ENCODE measurements around the gene EPAS1.

EPAS1 gene

DNA sequence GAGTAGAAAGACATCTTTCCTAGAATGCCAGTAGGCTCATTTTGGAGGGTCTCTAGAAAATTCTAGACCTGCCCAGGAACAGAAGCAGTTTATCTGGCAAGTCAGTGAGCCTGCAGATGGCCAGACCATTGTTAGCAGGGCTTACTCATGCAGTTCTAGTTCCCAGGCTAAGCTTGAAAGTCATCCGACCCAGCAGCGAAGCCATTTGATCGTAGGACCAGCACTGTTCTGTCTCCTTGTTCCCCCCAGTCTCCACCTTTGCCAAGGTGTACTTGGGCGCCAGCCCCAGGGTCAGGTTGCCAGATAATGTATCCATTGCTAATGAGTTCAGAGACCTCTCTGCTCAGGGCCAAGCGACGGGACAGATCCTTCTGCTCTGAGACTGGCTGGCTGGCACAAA lies 70.1 kb downstream of the EPAS1 start:
- DNase-seq: no peak

DNA sequence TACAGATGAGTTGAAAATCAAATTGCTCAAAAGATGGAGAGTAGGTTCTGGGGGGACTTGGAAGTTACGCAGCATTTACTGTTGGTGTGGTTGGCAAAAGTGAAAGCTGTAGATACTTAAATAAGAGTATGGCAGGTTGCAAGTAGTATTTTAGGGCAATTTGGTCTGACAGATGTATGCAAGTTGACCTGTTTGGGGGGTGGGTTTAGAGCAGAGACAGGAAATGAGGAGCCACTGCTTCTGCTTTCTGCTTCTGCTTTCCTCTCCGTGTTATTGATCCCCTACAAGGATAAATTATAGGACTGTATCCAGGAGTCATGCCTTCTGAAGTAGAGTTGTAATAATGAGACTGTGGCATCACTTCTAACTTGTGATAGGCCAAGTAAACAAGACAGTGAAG lies 71.2 kb downstream of the EPAS1 start:
- no peak for DNase-seq

DNA sequence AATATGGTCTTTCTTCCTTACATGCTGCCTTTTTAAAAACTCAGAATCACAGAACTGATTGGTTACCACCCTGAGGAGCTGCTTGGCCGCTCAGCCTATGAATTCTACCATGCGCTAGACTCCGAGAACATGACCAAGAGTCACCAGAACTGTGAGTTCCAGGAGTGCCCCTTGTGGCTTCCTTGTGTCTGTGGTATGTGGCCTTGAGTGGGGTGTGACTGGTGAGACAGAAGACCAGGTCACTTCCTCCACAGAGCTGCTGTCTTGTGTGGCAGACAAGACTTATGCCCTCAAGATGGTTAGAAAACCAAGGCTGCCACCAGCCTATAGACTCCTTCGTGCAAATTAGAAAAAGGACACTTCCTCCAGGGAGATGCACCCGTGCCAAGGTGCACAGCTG lies 72.6 kb downstream of the EPAS1 start:
- DNase-seq: no peak

DNA sequence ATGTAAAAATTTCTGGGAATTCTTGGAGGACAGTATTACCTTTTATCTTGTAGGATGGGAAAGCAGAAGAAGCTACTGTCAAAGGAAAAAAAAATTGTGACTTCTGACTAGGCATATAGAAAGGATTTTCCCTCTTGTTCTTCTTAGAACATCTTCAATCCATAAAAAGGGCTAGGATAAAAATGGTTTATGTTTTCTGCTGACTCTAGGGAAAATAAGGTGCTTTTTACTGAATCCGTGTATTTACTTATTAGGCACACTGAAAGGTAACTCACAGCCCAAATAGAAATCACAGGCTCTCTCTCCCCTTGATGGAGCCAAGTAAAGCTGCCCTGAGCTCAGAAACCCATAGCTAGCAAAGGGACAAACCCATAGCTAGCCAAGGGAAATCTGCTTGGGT lies 74.6 kb downstream of the EPAS1 start:
- DNase-seq: no peak

DNA sequence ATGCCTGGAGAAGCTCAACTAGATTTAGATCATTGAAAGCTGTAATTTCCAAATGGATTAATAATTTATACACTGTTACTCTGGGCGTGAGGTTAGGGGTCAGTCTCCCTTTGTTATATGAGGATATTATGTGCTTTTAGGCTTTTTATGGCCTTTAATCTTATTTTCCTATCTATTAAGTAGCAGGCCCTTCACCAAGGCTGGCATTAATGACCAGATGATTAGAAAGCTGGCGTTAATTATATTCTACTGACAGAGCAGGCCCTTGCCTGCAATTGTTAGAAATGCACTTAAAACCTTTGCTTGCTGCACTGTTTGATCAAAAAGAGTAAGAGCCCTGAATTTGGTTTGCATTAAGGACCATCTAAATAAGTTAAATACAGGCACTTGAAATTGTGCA lies 75.3 kb downstream of the EPAS1 start:
- no peak for DNase-seq

DNA sequence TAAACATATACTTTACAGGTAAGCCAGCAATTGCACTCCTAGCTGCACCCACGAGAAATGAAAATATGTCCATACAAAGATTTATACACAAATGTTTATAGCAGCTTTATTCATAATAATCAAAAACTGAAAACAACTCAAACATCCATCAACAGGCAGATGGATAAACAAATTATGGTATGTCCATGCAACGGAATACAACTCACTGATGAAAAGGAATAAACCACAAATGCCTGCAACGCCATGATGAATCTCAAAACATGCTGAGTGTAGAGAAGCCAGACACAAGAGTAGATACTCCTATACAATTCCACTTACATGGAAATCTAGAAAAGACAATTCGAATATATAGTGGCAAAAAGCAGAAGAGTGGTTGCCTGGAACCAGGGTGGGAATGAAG lies 76.0 kb downstream of the EPAS1 start:
- DNase-seq: no peak

DNA sequence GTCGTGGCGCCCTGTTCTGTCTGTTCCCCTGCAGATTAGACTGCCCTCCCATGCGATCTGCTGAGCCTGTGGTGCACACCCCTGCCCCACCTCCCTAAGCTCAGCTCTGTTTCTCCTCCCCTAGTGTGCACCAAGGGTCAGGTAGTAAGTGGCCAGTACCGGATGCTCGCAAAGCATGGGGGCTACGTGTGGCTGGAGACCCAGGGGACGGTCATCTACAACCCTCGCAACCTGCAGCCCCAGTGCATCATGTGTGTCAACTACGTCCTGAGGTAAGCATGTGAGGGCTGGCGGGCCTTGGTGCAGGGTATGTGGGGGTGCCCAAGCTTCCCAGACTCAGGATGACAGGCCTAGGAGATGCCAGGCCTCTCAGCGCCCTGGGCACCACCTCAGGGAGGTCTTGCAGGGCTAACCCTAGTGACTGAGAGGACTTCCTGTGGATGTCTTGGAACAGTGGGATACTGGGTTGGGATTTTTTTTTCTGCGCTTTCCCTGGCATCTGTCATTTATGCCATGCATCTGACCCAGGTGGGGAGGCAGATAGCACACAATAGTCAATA lies 78.4 kb downstream of the EPAS1 start:
- no peak for DNase-seq

DNA sequence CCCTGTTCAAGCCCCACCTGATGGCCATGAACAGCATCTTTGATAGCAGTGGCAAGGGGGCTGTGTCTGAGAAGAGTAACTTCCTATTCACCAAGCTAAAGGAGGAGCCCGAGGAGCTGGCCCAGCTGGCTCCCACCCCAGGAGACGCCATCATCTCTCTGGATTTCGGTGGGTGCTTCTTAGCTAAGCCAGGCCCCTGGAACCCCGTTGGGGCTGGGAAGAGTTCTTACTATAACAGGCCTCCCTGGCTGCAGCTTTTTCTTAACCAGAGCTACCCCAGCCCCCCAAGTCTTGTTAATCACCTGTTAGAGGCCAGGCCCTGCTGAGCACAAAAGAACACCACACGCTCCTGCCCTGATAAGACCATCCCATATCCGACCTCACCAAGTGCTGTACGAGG lies 79.4 kb downstream of the EPAS1 start:
- no peak for DNase-seq

DNA sequence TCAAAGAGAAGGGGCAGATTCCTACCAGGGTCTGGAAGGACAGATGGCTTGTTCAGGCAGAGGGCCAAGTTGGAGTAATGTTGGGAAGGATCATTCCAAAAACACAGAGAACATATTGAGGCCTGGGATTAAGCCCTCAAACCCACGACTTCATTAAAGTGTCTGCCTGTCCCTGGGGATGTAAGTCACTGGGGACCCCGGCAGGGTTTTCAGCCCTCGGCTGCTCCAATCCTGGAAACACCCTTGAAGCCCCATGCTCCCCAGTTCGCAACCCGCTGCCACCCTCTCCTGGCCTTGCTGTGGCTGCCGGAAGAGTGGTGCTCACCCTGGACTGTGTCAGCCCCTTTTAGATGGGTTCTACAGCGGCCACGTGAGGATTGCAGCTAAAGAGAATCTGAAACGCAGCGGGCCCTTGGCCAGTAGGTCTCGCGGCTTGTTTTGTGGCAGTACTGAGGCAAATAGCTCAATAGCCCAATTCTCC lies 79.9 kb downstream of the EPAS1 start:
- DNase-seq: no peak

DNA sequence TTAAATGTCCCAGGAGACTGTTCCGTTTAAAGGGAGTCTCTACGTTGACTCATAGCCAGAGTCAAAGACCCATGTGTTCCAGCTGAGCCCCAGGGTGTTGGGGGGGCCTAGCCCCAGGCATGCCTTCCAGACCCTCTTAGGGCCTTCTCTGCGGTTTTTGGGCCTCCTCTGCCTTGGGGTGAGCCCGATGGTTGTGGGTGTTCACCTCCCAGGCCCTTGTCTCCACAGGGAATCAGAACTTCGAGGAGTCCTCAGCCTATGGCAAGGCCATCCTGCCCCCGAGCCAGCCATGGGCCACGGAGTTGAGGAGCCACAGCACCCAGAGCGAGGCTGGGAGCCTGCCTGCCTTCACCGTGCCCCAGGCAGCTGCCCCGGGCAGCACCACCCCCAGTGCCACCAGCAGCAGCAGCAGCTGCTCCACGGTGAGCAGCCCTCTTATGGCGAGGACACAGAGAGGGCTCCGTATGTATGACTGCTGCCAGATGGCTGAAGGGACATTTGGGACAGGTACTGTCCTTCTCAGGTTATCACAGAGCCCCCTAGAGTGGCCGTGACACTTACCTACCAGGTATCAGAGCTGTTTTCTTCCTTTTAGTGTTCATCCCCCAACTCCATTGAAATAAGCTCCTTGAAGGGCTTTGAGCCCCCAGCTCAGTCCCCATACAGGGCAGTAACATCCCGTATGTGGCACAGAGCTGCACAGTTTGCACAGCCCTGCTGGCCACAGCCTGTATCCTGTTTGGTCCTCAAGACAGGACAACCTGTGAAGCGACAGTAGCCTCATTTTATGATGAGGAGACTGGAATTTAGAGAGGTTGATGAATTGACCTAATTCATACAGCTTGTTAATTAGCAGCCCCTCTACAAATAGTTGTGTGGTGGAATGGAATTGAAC lies 80.7 kb downstream of the EPAS1 start:
- no peak for DNase-seq

DNA sequence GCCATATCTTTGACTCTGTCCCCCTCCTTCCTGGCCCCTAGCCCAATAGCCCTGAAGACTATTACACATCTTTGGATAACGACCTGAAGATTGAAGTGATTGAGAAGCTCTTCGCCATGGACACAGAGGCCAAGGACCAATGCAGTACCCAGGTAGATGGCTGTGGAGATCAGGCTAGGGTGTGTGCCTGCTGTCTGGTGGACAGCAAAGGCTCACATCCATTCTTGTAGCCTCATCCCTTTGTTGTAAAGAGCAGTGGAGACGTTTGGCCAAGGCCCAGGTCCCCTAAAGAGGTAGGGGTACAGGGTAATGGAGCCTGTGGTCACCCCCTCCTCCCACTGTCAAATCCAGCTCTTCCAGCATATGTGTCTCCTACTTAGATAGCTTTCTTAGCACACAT lies 81.4 kb downstream of the EPAS1 start:
- no peak for DNase-seq

DNA sequence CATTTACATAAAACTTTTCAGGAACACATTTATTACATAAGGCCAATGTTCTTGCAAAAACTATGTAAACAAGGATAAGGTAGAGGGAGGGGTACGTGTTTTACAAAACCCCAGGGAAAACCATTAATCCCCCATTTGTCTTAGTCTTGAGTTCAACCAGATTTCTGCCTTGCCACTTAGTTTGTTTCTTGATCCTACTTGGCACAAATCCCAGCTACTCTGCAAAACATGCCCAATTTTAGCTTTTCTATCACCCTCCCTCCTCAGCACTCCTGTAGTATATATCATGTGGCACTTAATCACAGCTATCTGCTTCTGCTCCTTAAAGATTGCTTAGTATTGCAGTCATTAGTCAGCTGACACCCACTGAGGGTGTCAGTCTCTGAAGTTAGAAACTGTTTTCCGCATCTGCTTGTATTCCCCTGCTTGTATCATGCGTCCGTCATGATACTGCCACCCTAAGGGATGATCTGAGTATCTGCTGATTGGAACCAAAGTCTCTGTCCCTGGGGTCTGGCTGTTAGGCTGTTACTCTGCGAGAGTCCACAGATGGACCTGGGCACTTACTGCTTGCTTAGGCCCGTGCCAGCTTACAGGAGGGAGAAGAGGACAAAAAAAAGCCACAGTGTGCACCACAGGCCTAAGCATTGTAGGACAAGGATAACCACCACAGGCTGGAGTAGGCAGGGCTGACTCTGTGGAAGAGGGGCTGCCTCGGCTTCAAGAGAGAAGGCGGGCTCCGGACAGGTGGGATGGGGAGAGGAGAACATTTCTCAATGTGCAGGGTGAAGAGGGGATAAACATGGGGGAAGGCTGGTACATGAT lies 82.2 kb downstream of the EPAS1 start:
- no peak for DNase-seq

DNA sequence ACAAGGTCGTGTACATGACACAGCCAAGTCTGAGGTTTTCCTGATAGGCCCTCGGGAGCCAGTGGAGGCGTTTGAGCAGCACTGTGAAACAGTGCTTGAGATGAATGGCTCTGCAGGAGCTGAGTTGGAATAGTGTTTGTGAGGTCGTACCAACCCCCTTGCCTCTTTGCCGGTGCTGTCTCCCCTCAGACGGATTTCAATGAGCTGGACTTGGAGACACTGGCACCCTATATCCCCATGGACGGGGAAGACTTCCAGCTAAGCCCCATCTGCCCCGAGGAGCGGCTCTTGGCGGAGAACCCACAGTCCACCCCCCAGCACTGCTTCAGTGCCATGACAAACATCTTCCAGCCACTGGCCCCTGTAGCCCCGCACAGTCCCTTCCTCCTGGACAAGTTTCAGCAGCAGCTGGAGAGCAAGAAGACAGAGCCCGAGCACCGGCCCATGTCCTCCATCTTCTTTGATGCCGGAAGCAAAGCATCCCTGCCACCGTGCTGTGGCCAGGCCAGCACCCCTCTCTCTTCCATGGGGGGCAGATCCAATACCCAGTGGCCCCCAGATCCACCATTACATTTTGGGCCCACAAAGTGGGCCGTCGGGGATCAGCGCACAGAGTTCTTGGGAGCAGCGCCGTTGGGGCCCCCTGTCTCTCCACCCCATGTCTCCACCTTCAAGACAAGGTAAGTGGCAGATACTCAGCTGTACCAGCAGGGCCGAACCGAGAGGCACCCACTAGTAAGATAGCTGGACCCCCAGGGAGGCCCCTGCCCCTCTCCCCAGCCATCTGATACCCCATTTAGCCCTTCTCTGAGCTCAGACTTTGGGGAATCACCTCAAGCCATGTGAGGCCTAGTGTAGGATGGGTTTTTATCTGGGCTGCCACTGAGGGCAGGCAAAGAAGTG lies 83.1 kb downstream of the EPAS1 start:
- no peak for DNase-seq

DNA sequence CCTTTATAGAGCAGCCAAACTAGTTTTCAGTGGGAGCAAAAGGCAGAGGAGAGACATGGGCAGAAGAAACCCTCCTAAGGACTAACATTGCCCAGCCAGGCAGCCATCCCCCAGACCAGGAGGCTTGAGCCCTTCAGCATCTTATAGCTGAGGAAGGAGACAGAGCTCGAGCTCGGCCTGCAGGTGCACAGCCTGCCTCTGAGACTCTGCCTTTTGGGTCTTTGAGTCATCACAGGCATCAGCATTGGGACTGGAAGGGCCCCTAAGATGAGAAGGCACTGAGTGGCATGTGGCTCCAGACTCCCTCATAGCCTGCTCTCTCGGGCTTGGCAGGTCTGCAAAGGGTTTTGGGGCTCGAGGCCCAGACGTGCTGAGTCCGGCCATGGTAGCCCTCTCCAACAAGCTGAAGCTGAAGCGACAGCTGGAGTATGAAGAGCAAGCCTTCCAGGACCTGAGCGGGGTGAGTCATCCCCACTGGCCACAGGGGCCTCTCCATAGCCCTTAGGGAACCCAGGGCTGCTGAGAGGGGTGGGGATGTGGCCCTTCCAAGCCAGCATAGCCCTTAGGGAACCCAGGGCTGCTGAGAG lies 84.1 kb downstream of the EPAS1 start:
- no peak for DNase-seq

DNA sequence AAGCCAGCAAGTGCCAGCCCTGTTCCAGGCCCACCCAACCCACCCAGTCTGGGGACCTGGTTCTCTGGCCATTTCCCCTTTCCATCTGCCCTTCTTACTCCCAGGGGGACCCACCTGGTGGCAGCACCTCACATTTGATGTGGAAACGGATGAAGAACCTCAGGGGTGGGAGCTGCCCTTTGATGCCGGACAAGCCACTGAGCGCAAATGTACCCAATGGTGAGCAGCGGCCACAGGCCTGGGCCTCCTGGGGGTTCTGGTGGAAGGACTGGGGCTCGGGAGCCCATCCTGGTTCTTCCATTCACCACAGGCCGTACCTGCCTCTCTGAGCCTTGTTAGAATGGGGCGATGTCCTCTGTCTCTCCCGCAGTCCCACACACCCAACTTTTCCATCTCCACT lies 84.7 kb downstream of the EPAS1 start:
- DNase-seq: no peak

DNA sequence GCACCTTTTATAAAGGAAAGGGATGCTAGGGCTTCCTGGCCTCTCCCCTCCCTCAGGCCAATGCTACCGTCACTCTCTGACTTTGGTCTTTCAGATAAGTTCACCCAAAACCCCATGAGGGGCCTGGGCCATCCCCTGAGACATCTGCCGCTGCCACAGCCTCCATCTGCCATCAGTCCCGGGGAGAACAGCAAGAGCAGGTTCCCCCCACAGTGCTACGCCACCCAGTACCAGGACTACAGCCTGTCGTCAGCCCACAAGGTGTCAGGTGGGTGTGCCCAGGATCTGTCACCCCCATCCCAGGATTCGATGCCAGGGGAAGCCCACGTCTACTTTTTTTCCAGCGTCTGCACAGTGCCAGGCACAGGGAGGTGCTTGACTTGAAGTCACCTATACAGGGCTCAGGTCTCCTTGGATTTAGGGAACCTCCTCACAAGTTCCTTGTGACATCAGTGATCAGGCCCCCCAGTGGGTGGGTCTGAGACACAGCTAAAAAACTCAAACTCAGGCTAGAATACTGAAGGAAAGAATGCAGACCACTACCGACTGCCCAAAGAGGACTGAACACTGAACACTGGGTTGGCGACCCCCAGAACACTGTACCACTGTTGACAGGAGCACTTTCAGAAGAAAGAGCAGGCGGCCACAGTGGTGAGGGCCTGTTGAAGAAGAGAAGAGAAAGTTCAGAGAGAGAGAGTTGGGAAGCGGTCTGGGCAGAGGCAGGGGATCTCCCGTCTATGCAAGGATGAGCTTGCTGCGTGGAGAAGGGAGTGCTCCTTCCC lies 85.3 kb downstream of the EPAS1 start:
- no peak for DNase-seq

DNA sequence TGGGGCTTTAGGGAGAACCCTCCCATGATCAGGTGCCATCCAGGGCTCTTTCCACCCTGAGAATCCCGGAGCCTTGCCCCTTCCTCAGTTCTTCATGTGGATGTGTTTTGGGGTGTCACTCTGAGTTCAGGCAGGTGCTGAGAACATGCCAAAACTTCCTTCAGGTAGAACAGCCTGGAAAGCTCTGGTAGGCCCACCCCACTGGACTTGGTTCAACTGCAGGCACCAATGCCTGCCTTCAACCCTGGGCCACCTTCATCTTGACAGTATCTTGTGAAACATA lies 85.8 kb downstream of the EPAS1 start:
- no peak for DNase-seq

DNA sequence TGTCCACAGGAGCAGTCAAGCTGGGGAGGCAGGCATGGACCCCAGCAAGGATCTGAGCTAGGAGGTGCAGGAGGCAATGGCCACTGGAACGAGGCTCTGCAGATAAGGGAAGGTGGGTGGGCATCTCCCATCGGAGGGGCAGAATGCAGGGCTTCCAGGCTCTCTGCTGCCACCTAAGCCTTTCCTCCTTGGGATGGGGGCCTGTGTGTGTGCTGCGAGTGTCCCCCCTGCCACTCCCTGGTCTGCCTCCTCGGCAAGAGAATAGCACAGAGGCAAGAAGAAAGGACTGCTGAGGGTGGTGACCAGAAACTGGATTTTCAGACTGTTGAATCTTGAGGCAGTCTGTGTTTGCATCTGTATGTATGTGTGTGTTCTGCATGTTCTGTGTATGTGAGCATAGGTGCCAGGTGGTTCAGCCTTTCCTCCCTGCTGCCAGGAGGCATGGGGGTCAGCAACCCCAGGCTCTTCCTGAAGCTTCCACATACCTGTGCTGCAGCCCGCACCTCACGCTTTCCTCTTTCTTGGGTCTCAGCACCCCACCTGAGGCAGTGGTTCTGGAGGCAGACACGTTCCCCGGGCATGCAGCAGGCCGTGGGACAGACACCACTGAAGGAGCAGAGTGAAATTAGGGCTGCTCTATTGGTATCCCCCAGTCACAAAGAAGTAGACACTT lies 86.7 kb downstream of the EPAS1 start:
- no peak for DNase-seq

DNA sequence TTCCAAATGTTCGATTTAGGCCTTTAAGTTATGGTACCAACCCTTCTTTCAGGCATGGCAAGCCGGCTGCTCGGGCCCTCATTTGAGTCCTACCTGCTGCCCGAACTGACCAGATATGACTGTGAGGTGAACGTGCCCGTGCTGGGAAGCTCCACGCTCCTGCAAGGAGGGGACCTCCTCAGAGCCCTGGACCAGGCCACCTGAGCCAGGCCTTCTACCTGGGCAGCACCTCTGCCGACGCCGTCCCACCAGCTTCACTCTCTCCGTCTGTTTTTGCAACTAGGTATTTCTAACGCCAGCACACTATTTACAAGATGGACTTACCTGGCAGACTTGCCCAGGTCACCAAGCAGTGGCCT lies 87.2 kb downstream of the EPAS1 start:
- no peak for DNase-seq

DNA sequence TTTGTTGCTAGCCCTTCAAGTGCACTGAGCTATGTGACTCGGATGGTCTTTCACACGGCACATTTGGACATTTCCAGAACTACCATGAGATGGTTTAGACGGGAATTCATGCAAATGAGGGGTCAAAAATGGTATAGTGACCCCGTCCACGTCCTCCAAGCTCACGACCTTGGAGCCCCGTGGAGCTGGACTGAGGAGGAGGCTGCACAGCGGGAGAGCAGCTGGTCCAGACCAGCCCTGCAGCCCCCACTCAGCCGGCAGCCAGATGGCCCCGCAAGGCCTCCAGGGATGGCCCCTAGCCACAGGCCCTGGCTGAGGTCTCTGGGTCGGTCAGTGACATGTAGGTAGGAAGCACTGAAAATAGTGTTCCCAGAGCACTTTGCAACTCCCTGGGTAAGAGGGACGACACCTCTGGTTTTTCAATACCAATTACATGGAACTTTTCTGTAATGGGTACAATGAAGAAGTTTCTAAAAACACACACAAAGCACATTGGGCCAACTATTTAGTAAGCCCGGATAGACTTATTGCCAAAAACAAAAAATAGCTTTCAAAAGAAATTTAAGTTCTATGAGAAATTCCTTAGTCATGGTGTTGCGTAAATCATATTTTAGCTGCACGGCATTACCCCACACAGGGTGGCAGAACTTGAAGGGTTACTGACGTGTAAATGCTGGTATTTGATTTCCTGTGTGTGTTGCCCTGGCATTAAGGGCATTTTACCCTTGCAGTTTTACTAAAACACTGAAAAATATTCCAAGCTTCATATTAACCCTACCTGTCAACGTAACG lies 88.8 kb downstream of the EPAS1 start:
- DNase-seq: no peak

All from NCI-H1436 (cell line).